Activated CD4-positive, CD25-positive, alpha-beta regulatory T cell (primary cell): ENCODE results near the gene MOB3B.

ENCODE experiments used
- DNase-seq, 4 experiments: peaks; one replicate each; lab custom pipeline; 2025; lab: John Stamatoyannopoulos, UW

The MOB3B gene

DNA sequence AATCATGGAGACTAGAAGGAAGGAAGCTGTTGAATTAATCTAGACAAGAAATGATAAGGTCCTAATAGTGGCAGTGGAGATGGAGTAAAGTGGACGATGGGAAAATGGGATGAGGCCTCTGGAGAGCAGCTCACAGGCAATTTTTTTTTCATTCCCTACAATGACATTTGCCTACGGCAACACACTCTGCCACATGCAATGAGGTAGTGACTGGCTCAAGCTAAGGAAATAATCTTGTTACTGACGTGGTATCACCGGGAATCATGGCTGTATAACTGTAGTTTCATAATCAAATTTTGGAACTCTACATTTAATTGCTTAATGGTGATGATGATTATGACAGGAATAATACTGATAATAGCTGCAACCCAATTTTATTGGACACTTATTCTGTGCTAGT is 12.1 kb upstream of the MOB3B start:
- no peak for DNase-seq

DNA sequence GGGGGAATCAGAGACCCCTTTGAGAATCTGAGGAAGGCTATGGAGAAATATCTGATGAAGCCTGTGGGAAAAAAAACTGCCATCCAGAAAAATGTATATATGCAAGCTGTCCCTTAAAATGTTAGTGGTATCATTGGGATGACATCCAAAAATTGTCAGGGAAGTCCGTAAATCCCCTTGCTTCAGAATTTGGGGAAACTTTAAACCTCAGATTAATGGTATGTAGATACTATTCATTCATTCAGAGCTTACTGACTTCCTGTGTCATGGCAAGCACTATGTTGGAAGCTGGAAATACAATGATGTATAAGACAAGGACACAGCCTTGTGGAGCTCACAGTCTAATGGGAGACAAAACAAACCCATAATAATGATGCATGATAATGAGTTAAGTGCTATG is 10.9 kb upstream of the MOB3B start:
- DNase-seq = no peak

DNA sequence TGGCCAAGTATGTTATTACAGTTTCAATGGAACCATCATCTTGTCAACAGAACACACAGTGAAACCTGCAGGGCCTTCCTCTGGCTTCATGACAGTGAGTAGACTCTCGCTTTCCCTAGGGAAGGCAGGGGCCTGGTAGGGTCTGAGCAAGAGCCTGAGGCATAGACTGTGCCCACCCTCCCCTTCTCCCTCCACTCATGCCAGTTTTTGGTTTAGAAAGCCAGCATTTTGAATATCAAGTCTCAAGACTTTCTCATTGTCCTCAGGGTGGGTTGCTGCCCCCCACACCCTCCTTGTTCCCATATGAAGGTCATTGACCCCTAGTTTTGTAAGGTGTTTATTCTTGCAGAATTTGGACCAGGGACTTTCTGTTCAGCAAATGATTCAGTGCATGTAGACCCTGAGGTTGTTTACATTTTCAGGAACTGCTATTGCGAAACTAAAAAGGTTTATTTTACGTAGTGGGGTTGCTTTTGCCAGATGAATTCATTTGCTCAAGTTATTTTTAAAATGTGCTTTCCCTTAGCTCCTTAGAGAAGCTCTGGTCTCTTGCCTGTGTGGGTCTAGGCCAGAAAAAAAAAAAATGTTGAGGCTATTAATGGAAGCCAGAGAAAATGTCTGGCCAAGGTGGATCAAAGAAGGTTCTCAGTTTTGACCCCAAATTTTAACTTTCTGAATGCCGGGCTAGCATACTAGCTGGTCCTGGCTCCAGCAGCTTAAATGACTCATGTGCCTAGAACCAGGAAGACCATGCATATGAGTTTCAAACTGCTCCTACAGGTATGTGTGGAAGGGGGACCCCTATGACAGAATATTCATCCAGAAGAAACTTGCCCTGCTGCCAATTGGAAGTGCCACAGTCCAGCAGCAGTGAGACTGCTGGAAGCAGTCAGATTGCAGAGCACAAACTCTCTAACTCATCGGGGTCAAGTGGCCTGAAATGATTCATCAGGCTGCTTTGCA is 10.1 kb upstream of the MOB3B start:
- no peak for DNase-seq

DNA sequence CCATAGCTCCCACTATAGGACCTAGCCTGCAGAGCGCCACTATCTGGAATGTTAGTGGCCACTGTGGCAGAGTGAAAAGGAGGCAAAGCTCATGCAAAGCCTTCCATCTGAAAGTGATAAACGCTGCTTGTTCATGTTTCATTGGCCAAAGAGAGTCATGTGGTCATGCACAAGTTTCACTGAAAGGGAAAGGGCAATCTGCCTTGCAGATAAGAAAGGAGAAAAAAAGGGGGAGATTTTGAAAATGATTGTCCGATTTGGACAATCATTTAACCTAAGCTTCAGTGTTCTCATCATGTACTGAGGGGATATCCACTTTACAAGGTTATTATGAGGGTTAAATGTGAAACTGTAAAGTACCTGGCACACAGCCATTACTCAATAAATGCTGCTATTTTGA is 9.0 kb upstream of the MOB3B start:
- no peak for DNase-seq

DNA sequence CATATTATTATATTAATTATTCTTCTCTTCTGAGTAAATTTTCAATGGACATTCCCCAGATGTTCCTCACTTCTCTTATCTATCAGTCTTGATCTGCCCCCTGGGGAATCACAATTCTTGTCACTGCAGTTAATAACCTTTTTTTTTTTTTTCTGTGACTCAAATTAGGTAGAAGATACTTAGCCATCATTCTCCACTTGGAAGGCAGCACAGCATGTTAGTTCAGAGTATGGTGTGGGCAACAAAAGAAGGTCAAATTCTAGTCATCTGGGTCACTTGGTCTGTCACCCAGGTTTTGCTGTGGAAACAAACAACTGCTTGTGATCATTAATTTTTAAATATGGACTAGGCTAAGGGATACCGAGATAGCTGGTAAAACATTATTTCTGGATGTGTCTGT is 8.1 kb upstream of the MOB3B start:
- no peak for DNase-seq

DNA sequence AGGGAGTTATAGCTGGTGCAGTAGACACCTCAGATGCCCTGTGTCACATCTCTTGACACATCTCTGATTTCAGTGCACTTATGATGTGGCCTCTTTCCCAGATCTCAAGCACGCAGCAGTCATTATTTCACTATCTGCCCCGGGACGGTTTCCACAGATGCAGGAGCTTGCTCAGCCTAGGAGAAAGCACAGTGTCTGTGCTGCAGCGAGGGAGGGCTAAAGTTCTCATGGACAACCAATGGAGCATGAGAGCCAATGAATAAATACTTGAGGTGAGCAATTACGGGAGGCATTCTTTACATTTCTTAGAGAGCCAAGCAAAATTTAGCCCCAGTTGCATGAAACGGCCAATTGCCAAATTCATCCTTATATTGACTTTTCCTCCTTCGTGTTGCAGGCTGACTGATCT is 7.4 kb upstream of the MOB3B start:
- no peak for DNase-seq

DNA sequence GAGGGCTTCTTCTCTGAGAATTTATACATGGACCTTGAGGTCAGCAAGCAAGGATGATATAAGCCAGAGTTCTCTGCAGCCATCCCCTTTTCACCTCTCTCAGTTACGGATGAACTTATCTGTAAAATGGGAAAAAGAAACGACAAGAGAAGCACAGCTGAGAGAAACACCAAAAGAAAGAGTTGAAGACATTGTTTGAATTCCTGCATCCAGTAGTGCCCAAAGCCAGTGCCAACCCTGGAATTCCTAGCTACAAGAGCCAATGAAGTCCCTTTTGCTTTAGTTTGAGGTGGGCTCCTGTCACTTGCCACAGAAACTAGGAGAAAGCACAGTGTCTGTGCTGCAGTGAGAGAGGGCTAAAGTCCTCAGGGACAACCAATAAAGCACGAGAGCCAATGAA is 6.6 kb upstream of the MOB3B start:
- no peak for DNase-seq

DNA sequence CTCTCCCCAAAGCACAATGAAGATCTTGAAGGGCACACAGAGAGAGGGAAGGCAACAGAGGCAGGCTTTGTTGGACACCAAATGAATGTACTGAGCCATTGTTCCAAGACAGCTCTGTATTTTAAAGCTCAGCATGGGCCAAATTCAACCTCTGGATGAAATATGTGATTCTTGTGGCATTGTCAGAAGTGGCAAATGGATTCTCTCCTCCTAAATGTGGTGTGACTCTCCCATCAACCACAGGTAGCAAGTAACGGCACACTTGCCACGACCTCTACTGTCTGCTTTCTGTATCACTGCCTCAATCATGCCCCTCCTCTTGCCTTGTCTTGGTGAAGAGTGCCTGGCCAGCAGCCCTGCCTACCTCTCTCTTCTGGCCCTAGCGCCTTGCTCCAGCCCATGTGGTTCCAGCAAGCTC is 6.1 kb upstream of the MOB3B start:
- no peak for DNase-seq

DNA sequence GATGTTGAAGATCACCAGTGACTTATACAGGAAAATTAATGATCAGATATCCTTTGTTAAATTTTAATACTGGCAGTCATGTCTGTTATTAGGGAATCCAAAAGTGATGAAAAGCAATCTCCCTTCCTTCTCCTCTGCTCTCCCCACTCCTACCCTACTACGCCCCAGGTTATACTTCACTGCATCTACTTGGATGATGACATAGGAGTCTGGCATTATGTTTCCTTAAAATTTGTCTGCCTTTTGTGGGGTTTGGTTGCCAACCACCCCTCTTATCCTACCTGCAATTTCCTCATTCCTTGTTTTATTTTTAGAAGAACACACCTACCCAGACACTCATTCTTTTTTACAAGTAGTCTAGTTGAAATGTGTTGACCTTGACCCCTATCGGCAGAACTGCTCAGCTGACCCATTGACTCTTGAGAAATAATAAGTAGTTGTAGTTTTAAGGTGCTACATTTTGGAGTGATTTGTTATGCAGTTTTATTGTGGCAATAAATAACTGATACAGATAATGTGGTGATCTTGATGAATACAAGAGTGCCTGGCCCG is 5.1 kb upstream of the MOB3B start:
- no peak for DNase-seq

DNA sequence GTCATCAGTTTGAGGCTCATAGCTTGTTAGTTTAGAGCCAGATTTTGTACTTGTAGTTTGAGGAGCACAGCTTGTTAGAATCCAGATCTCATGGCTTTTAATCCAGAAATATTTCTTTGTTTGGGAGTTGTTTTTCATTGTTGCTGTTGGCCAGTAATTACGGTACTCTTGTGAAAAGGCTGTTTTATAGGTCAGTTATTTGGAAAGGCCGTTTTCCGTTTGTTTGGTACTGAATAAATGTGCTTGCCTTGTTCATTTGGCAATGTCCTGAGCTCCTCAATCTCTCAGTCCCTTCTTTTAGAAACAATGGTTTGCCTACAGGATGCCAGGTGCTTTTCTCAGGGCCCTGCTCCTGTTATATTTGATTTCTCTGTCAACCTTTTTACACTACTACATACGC is 4.5 kb upstream of the MOB3B start:
- no peak for DNase-seq

DNA sequence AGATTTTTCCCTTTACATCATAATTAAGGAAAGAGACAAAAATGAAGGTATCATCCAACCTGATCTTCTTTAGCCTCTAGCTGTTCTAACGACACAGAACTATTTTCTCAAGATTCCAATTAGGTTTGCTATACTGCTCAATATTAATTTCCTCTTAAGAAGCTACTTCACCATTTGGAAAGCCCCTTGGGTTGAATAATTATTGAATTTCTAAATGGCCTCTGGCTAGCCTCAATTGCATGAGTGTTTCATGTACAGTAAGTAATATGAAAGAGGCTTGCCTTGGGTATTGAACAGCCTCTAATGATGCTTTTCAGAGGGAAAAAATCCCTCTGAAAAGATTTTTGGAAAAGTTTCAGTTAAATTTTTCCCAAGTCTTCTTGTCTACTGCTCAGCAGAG is 3.7 kb upstream of the MOB3B start:
- no peak for DNase-seq

DNA sequence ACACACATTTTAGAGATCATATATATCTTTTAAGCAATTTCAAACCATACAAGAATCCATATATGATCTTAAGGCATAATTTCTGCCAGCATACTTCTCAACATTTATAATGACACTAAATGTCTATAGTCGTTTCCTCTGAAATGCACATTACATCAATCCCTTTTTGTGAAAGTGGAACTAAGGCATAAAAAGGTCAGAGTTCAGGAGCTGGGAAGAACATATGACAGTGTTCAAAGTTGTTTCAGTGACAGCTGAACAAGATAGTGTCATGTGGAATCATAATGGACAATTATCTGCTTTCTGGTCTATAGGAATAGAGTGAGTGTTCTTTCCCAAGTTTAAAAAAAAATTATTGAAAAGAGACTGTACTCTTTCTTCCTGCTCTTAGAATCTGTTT is 2.4 kb upstream of the MOB3B start:
- no peak for DNase-seq

DNA sequence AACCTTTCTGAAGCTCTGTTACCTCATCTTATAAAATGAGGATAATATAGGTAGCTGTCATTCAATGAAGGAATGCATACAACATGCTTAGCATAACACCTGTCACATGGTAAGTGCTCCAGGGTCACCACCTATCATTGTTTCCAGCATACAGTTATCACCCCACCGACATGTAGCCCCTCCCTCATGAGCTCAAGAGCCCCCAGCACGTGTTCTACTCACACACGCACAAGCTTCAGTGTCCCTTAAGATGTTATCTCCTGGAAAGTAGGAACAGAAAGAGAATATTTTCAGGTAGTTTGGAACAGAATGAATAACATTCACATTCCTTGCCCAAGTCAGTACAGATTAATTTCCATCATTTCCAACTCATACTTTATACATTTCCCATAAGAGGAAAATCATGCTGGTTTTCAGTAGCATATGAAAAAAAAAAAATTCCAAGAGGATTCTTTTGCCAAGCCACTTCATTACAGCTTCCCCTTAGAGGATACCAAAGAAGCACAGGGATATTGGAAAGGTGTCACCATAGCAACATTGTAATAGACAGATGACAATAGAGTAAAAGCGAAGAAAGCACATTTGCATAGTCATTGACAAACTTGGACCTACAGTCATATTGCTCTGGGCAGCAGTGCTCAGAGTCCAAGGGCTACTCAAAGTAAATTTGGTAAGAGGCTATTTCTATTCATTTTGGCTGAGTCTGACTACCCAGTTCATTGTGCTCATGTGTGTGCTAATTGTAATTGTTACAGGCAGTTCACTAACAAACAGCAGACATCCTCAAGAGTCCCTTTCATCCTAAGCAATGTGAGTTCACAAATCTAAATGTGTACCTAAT is 1.5 kb upstream of the MOB3B start:
- no peak for DNase-seq

DNA sequence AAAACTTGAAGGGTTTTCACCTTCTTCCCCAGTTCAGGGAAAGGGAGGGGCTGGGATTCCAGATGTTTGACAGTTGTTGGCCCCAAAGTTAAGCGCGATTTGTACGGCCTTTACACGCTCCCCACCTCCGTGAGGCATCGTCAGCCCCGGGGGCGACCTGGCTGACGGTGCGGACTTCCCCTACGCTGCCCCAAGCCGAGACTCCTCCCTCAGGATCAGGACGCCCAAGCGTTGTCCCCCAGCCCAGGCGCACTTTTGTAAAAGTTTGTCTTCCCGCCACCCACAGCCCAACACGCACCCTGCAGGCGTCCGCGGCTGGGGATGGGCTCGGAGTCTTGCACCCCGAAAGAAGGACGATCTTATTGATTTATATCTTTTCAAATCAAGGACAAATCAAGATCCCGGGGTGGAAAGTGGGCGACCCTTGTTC is 713 bp downstream of the MOB3B start:
- peak in 2 of 4 experiments; percentile 7 for DNase-seq

DNA sequence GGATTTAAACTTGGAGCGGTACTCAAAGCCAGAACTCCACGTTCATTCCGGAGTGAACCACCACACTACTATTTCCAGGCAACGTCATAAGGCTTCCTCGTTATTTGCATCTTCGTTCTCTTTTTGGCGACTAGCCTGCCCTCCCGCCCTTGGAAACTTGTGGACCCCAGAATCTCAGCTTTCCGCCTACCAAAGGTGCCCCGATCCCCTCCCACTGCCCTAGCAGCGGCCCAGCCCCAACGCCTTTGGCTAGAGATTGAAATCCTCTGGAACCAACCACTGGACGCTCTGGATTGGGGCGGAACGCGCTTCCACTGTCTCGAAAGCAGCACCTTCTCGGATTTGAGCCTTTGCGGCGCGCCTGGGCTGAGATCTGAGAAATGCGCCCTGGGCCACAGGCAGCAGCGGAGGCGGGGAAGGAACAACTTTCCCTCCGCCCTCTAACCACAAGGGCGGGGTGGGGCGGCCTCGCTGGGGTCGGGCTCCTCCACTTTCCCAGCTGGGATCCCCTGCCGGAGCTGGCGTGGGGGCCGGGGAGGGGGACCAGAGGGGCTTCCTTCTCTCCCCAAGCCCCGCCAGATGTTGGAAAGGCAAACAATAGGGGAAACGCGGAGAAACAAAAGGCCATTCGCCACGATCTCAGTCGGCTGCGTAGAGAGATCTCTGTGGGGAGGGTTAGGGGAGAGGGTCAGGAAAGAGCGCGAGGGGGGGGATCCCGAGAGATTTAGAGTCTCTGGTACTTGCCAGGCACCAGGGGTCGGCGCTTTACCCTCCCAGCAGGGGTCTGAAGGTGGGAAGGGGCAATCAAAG is 1.3 kb downstream of the MOB3B start:
- DNase-seq = peak in 1 of 4 experiments; percentile 3

DNA sequence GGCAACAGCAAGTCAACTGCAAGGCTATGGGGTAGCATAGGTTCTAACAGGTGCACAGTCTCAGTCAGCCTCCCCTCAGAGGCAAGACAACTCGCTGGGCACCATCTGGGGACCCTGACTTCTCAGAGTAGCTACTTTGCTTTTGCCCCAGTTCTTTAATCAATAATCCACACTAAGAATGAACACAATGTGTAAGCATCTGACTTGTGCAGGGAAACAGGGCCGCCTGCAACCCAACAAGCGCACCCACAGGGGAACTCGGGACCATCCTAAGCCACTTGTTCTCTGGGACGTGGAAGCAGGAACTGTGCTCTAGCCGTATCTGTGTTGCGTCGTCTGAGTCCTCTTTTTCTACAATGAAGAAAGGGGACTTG is 1.9 kb downstream of the MOB3B start:
- DNase-seq = no peak

DNA sequence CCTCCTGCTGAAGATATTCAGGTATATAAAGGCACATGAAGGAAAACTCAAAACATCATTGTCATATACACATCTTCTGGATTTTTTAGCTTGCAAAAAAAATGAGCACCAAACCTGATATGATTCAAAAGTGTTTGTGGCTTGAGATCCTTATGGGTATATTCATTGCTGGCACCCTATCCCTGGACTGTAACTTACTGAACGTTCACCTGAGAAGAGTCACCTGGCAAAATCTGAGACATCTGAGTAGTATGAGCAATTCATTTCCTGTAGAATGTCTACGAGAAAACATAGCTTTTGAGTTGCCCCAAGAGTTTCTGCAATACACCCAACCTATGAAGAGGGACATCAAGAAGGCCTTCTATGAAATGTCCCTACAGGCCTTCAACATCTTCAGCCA is 5.4 kb downstream of the MOB3B start, which contains the start of gene IFNK:
Gene IFNK, plus strand, starts transcription at position 55 of the 400 bp plus-strand sequence. Its CDS starts 47 bp downstream, at position 102.
- DNase-seq = no peak

DNA sequence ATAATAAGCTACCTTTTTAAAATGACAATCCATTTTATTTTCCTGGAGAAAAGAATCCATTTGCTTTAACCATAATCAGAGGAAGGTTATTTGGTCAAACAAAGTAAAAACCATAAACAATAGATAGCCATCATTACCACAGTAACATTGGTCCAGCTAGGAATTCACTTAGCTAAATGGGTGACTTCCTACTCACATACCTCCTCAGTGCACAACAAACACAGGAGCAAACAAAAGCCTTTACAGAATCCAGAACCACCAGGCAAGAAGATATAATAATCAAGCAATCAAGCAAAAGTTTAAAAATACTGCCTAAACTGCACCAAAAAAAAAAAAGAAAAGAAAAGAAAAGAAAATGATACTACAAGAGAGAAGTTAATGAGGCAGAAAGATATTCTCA is 6.5 kb downstream of the MOB3B start:
- no peak for DNase-seq

DNA sequence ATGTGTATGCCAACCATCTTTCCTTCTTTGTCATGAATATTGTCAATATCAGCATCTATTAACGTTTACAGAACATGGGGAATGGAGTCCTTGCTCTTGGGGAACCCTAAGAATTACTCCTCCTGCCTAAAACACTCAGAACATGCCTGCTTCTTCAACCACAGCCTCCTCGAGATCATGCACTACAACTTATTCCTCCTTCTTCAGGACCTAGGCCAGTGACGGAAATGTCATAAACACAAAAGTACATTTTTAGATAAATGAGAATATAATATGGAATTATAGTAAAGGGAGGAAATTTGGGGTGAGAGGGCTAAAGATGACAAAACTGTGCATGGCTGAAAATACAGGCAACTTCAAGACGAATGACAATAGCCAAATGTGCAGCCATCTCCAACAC is 8.6 kb downstream of the MOB3B start:
- DNase-seq = no peak

DNA sequence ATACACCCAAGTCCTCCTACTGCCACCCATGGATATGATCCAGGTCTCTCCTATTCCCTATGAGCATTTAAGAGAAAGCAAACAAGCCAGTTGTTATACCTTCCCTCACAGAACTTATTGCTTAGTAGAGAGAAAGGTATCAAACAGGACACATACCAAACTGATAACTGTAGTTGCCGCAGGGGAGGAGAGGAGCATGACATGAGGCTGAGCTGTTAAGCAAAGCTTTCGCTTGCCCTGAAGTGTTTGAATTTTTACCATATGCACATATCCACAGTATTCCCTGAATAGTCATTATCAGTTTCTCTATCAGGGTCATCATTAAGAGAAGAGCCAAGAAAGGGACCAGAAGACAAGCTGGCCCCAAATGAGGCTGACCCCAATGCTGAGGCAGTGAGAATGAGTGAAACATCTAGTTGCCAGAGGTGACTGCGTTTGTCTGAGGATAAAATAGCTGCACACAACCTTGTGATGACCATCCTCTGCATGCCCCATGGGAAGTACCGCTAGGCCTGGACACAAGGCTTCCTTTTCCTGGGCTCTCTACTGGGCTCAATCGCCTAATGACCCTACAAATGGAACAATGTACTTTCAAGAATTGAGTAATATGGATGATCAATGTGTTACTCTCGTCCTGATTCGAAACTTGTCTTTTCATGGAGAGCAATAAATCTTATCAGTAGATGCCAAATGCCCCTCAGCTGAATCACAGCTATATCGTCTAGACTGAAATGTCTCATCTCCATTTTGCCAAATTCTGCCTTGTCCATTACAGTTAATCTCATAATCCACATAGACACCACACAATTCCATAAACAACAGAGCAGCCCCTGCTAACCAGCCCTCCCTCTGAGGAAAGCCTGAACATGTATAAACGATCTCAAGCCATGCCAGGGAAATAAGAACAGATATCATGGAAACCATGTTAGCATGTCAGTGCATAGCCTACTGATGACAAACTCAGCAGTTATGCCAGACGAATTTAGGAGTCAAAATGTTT is 9.8 kb downstream of the MOB3B start:
- DNase-seq = no peak

DNA sequence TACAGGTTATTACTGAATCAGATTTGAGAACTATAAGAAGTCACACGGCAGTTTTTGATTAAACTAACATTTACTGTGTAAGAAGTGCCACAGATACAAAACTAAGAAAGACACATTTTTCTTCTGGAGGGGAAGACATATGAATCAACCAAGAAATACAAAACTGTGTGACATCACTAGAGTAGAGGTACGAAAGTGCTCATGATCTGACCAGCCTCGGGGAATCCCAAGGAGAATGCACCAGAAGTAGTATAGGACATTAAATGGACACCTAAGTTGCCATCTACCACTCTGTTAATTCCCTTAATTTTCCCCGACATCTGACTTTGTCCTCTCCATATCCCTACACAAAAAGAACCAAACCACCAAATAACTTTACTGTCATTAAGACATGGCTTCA is 10.8 kb downstream of the MOB3B start:
- no peak for DNase-seq
